H9 (cell line): Measurements from ENCODE around the gene MLPH. TPM values are rescaled to one million over a fixed set of nuclear protein-coding genes. Genes with fewer than 3 reads are reported as not detected.
A peak's percentile ranks its signal among the peaks of the same experiment; 100 is the strongest.

Source experiments
- DNase-seq: peaks from one replicate; pipeline ENCODE4 v3.0.0-alpha.2; 2017
- H2AFZ ChIP-seq: one replicate; pipeline ENCODE4 v1.6.1; 2013; ENCODE audit warnings: mild to moderate bottlenecking, low read length, control low read depth, moderate library complexity
- H2AK5ac ChIP-seq: 2 replicates; pipeline ENCODE4 v1.6.1; 2013; ENCODE audit warnings: low read length, control low read depth, mixed read lengths; ENCODE audit not compliant: insufficient read length
- H2BK120ac ChIP-seq: one replicate; pipeline ENCODE4 v1.6.1; 2013; ENCODE audit warnings: low read depth, mild to moderate bottlenecking, low read length, control low read depth, inconsistent platforms; ENCODE audit not compliant: poor library complexity, severe bottlenecking
- H2BK12ac ChIP-seq: 2 replicates; pipeline ENCODE4 v1.6.1; 2013; ENCODE audit warnings: low read length, control low read depth, mixed read lengths, low read depth; ENCODE audit not compliant: insufficient read length
- H2BK15ac ChIP-seq: 2 replicates; pipeline ENCODE4 v1.6.1; 2013; ENCODE audit warnings: low read depth, low read length, control low read depth
- H2BK20ac ChIP-seq: one replicate; pipeline ENCODE4 v1.6.1; 2013; ENCODE audit warnings: low read depth, mild to moderate bottlenecking, low read length, control low read depth, inconsistent platforms; ENCODE audit not compliant: poor library complexity, severe bottlenecking
- H2BK5ac ChIP-seq: 2 replicates; pipeline ENCODE4 v1.6.1; 2013; ENCODE audit warnings: low read length, control low read depth, mixed read lengths; ENCODE audit not compliant: insufficient read length
- H3K14ac ChIP-seq: 2 replicates; pipeline ENCODE4 v1.6.1; 2013; ENCODE audit warnings: low read length, control low read depth; ENCODE audit not compliant: insufficient read depth
- H3K18ac ChIP-seq: 2 replicates; pipeline ENCODE4 v1.6.1; 2013; ENCODE audit warnings: low read depth, mild to moderate bottlenecking, mixed read lengths, low read length, control low read depth; ENCODE audit not compliant: insufficient read length
- H3K23ac ChIP-seq: 2 replicates; pipeline ENCODE4 v1.6.1; 2013; ENCODE audit warnings: low read length, control low read depth, mixed read lengths, low read depth; ENCODE audit not compliant: insufficient read length
- H3K23me2 ChIP-seq: 2 replicates; pipeline ENCODE4 v1.6.1; 2013; ENCODE audit warnings: low read depth, mild to moderate bottlenecking, mixed read lengths, low read length, control low read depth; ENCODE audit not compliant: insufficient read length, poor library complexity, severe bottlenecking
- H3K27ac ChIP-seq: 2 replicates; pipeline ENCODE4 v1.5.1; 2013; ENCODE audit warnings: low read length, control low read depth, mixed read lengths, low read depth; ENCODE audit not compliant: insufficient read length
- H3K27me3 ChIP-seq: 2 replicates; pipeline ENCODE4 v1.6.1; 2013; ENCODE audit warnings: low read length, control low read depth, inconsistent platforms; ENCODE audit not compliant: insufficient read depth
- H3K4ac ChIP-seq: 2 replicates; pipeline ENCODE4 v1.6.1; 2013; ENCODE audit warnings: low read depth, mild to moderate bottlenecking, control low read depth, inconsistent platforms, low read length, moderate library complexity
- H3K4me1 ChIP-seq: 2 replicates; pipeline ENCODE4 v1.6.1; 2013; ENCODE audit warnings: low read length, control low read depth, inconsistent platforms; ENCODE audit not compliant: insufficient read depth
- H3K4me2 ChIP-seq: 2 replicates; pipeline ENCODE4 v1.6.1; 2013; ENCODE audit warnings: low read length, control low read depth, mixed read lengths; ENCODE audit not compliant: insufficient read length, insufficient read depth
- H3K56ac ChIP-seq: 2 replicates; pipeline ENCODE4 v1.6.1; 2013; ENCODE audit warnings: low read depth, mild to moderate bottlenecking, mixed read lengths, low read length, control low read depth; ENCODE audit not compliant: insufficient read length
- H3K79me1 ChIP-seq: 2 replicates; pipeline ENCODE4 v1.6.1; 2013; ENCODE audit warnings: low read depth, mild to moderate bottlenecking, moderate library complexity, low read length, control low read depth, inconsistent platforms; ENCODE audit not compliant: insufficient read depth, poor library complexity, severe bottlenecking
- H3K79me2 ChIP-seq: 2 replicates; pipeline ENCODE4 v1.6.1; 2013; ENCODE audit warnings: low read length, control low read depth, inconsistent platforms; ENCODE audit not compliant: insufficient read depth
- H3K9ac ChIP-seq: 2 replicates; pipeline ENCODE4 v1.6.1; 2013; ENCODE audit warnings: low read length, control low read depth, mixed read lengths; ENCODE audit not compliant: insufficient read length; ENCODE audit errors: extremely low read depth
- H3K9me3 ChIP-seq: one replicate; pipeline ENCODE4 v1.6.1; 2013; ENCODE audit warnings: low read depth, low read length, inconsistent platforms; ENCODE audit not compliant: control insufficient read depth
- H3T11ph ChIP-seq: one replicate; pipeline ENCODE4 v1.6.1; 2013; ENCODE audit warnings: mild to moderate bottlenecking, low read length, control low read depth, inconsistent platforms
- H4K20me1 ChIP-seq: one replicate; pipeline ENCODE4 v1.6.1; 2013; ENCODE audit not compliant: control insufficient read depth, insufficient read length, insufficient read depth
- H4K5ac ChIP-seq: 2 replicates; pipeline ENCODE4 v1.6.1; 2013; ENCODE audit warnings: low read depth, mild to moderate bottlenecking, mixed read lengths, low read length, control low read depth; ENCODE audit not compliant: insufficient read length
- H4K8ac ChIP-seq: replicated peaks from 2 replicates; pipeline ENCODE4 v1.6.1; 2013; ENCODE audit warnings: low read length, control low read depth, mixed read lengths, low read depth; ENCODE audit not compliant: insufficient read length
- H4K91ac ChIP-seq: 2 replicates; pipeline ENCODE4 v1.6.1; 2013; ENCODE audit warnings: low read depth, mild to moderate bottlenecking, moderate library complexity, mixed read lengths, low read length, control low read depth; ENCODE audit not compliant: insufficient read length
- H3K27ac Mint-ChIP-seq, 3 experiments: 2 replicates in 2 of 3; 3 replicates in 1 of 3; pipeline ENCODE4 v1.8.0; 2020 to 2021; ENCODE audit warnings: mixed read lengths in 3 of 3, mild to moderate bottlenecking in 1 of 3, moderate library complexity in 1 of 3
- H3K27me3 Mint-ChIP-seq: 2 replicates; pipeline ENCODE4 v1.8.0; 2021; ENCODE audit warnings: low read depth, mild to moderate bottlenecking, moderate library complexity, mixed read lengths
- H3K36me3 Mint-ChIP-seq, 3 experiments: 2 replicates in 2 of 3; 3 replicates in 1 of 3; pipeline ENCODE4 v1.8.0; 2020 to 2021; ENCODE audit warnings: low read depth in 3 of 3, mixed read lengths in 3 of 3; ENCODE audit not compliant: insufficient read depth in 1 of 3
- H3K4me1 Mint-ChIP-seq, 2 experiments: 2 replicates each; pipeline ENCODE4 v1.8.0; 2020; ENCODE audit warnings: mixed read lengths in 2 of 2
- H3K4me3 Mint-ChIP-seq, 2 experiments: 2 replicates in 1 of 2; 3 replicates in 1 of 2; pipeline ENCODE4 v1.8.0; 2020 to 2021; ENCODE audit warnings: mild to moderate bottlenecking in 2 of 2, mixed read lengths in 2 of 2, moderate library complexity in 1 of 2
- H3K9me3 Mint-ChIP-seq, 2 experiments: 2 replicates in 1 of 2; 3 replicates in 1 of 2; pipeline ENCODE4 v1.8.0; 2020; ENCODE audit warnings: mild to moderate bottlenecking in 2 of 2, mixed read lengths in 2 of 2, moderate library complexity in 1 of 2
- WGBS: extraction: QIAGEN DNeasy Blood & Tissue Kit; methylation state at CpG from one replicate; pipeline ENCODE4 v1.1.7; 2013; ENCODE audit warnings: missing lambda C conversion rate, low lambda C conversion rate, mixed read lengths; ENCODE audit not compliant: insufficient read length; ENCODE audit errors: extremely low coverage; 5-methylcytosine and 5-hydroxymethylcytosine counted together
- long read RNA-seq: library from polyadenylated mRNA; unstranded; transcript quantifications from one replicate; pipeline ENCODE4 v2.0.0, GENCODE V29; 2020
- total RNA-seq: library from RNA; stranded (reverse); gene quantifications from 2 replicates; pipeline ENCODE4 v1.2.1, GENCODE V29; 2021
- TF ChIP-seq, protein P1 (sequence below): fragments of 200-600 bp; sonication (generic); conservative IDR thresholded peaks from 3 replicates; pipeline ENCODE4 v1.8.0; 2021; ENCODE audit warnings: antibody characterized with exemption, mild to moderate bottlenecking

The MLPH gene, protein sequence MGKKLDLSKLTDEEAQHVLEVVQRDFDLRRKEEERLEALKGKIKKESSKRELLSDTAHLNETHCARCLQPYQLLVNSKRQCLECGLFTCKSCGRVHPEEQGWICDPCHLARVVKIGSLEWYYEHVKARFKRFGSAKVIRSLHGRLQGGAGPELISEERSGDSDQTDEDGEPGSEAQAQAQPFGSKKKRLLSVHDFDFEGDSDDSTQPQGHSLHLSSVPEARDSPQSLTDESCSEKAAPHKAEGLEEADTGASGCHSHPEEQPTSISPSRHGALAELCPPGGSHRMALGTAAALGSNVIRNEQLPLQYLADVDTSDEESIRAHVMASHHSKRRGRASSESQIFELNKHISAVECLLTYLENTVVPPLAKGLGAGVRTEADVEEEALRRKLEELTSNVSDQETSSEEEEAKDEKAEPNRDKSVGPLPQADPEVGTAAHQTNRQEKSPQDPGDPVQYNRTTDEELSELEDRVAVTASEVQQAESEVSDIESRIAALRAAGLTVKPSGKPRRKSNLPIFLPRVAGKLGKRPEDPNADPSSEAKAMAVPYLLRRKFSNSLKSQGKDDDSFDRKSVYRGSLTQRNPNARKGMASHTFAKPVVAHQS
- total RNA-seq: 3.4 TPM in 2 replicates
- long read RNA-seq, transcript MLPH-202 (15 exons, 2,332 nt): major isoform, 6 of 19 reads
- long read RNA-seq, partial matches to known transcripts: 1 of 19 reads
- long read RNA-seq, other reads (novel, unspliced or antisense): 9 of 19 reads

DNA sequence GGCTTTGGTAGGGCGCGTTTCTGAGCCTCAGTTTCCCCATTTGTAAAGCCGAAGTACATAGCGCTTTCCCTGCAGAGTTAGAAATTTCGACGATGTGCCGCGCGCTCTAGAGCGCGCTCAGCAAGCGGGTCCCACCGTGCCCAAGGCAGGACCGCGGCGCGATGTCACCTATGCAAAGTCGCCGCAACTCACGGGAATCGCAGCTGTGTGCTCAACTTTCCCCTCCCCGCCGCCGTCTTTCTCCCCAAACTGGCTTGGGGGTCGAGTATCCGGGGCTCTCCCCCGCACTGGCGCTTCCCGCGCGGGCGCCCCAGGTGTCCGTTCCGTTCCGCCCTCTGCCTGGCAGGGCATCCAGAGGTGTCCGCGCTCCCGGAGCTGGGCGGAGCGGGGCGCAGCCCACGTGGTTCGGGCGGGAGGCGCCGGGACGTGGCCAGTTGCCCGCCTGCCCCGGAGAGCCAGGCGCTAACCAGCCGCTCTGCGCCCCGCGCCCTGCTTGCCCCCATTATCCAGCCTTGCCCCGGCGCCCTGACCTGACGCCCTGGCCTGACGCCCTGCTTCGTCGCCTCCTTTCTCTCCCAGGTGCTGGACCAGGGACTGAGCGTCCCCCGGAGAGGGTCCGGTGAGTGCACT, at the start of gene MLPH:
Gene MLPH (plus strand): TSS at position 433 of the 630 bp plus-strand sequence. CDS start 6,176 bp downstream, outside the sequence.
- peak within 1 kb of the TSS; percentile 64 to 85 for H3K4me3 Mint-ChIP-seq
- Histone ChIP-seq H3K23ac (no peak within 1 kb of the TSS), H4K5ac (no peak within 1 kb of the TSS), H2BK15ac (no peak within 1 kb of the TSS), H3K4ac (no peak within 1 kb of the TSS), H3K27ac (no peak within 1 kb of the TSS), H3K9ac (no peak within 1 kb of the TSS), H3K4me1 (peaks cover 11% of the 10 kb centered on the region; the same call in 1 of the 2 replicates), H2AFZ (peak within 1 kb of the TSS; percentile 75), H3K56ac (no peak within 1 kb of the TSS), H4K91ac (no peak within 1 kb of the TSS), H3K27me3 (peaks cover 17% of the 10 kb centered on the region; the same call in 1 of the 2 replicates), H2AK5ac (no peak within 1 kb of the TSS), H3K4me2 (peak within 1 kb of the TSS; percentile 92), H3K18ac (no peak within 1 kb of the TSS), H2BK120ac (no peak within 1 kb of the TSS), H3K14ac (no peak within 1 kb of the TSS; the same call in 1 of the 2 replicates), H2BK12ac (no peak within 1 kb of the TSS), H4K20me1 (no peaks in the 10 kb centered on the region), H3K79me1 (no peaks in the 10 kb centered on the region), H3K9me3 (peaks cover 7% of the 10 kb centered on the region), H2BK5ac (no peak within 1 kb of the TSS), H2BK20ac (no peak within 1 kb of the TSS), H4K8ac (no peak within 1 kb of the TSS), H3K23me2 (peaks cover 12% of the 10 kb centered on the region), H3T11ph (no peak within 1 kb of the TSS), H3K79me2 (no peaks in the 10 kb centered on the region)
- no CpG with 5 or more reads among the region's 63 CpGs for WGBS
- H3K27me3 Mint-ChIP-seq: peaks cover 79% of the 10 kb centered on the region
- H3K27ac Mint-ChIP-seq: peak within 1 kb of the TSS in 1 of 3 experiments; percentile 40; a peak in 1 of 7 replicates
- H3K4me1 Mint-ChIP-seq: peaks cover 27 to 42% of the 10 kb centered on the region in 2 experiments
- TF ChIP-seq, protein P1, sequence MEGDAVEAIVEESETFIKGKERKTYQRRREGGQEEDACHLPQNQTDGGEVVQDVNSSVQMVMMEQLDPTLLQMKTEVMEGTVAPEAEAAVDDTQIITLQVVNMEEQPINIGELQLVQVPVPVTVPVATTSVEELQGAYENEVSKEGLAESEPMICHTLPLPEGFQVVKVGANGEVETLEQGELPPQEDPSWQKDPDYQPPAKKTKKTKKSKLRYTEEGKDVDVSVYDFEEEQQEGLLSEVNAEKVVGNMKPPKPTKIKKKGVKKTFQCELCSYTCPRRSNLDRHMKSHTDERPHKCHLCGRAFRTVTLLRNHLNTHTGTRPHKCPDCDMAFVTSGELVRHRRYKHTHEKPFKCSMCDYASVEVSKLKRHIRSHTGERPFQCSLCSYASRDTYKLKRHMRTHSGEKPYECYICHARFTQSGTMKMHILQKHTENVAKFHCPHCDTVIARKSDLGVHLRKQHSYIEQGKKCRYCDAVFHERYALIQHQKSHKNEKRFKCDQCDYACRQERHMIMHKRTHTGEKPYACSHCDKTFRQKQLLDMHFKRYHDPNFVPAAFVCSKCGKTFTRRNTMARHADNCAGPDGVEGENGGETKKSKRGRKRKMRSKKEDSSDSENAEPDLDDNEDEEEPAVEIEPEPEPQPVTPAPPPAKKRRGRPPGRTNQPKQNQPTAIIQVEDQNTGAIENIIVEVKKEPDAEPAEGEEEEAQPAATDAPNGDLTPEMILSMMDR: no peak
- no peak for DNase-seq
- peaks cover 13 to 15% of the 10 kb centered on the region in 2 experiments for H3K9me3 Mint-ChIP-seq
- H3K36me3 Mint-ChIP-seq: peaks cover 9 to 15% (median 11%) of the 10 kb centered on the region in 3 experiments
